OCI-LY1 (cell line): ENCODE measurements around the gene SLC1A2.

ENCODE experiments used
- EZH2 ChIP-seq: fragments of 200-600 bp; sonication (generic), shearing (Covaris generic); IDR thresholded peaks from 2 replicates; pipeline ENCODE4 v1.8.0; 2017; ENCODE audit warnings: borderline replicate concordance, mixed run types, mild to moderate bottlenecking, antibody characterized with exemption, low read length, moderate library complexity, mixed read lengths
- TF ChIP-seq, protein P1 (sequence below): fragments of 200-600 bp; sonication (generic), shearing (Covaris generic); IDR thresholded peaks from 2 replicates; pipeline ENCODE4 v1.5.1; 2017; ENCODE audit warnings: mild to moderate bottlenecking, antibody characterized with exemption, low read length, moderate library complexity, mixed read lengths

DNA sequence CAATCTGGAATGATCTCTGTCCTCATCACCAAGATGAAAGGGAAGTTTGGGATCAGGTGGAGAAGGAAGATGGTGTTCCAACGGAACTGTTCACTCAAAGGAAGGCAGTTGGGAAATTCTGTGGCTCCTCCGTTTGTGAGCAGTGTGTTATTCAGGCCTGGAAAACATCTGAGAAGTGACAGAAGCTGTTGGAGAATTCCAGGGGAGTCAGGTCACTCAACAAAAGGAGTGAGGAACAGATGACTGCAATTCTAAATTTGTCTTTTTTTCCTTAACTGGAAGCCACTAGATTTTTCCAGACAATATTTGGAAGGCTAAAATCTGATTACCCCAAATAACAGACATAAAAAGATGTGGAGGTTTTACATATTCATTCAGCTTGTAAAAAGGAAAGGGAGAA, 172.6 kb downstream of the SLC1A2 start:
- no peak for TF ChIP-seq EZH2
- TF ChIP-seq, protein P1, sequence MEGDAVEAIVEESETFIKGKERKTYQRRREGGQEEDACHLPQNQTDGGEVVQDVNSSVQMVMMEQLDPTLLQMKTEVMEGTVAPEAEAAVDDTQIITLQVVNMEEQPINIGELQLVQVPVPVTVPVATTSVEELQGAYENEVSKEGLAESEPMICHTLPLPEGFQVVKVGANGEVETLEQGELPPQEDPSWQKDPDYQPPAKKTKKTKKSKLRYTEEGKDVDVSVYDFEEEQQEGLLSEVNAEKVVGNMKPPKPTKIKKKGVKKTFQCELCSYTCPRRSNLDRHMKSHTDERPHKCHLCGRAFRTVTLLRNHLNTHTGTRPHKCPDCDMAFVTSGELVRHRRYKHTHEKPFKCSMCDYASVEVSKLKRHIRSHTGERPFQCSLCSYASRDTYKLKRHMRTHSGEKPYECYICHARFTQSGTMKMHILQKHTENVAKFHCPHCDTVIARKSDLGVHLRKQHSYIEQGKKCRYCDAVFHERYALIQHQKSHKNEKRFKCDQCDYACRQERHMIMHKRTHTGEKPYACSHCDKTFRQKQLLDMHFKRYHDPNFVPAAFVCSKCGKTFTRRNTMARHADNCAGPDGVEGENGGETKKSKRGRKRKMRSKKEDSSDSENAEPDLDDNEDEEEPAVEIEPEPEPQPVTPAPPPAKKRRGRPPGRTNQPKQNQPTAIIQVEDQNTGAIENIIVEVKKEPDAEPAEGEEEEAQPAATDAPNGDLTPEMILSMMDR, result no peak
